GM23338 (cell line): ENCODE measurements around the gene CDH18. TPM values are rescaled to one million over a fixed set of nuclear protein-coding genes. Genes with fewer than 3 reads are reported as not detected.

Experiments
- ATAC-seq: fragments of 200-7000 bp; cut with Tn5 transposase; 3 replicates; pipeline ENCODE4 v1.9.1; 2020
- DNase-seq: peaks from one replicate; pipeline ENCODE4 v3.0.0-alpha.2; 2015; ENCODE audit warnings: low spot score
- H2AFZ ChIP-seq: fragments of 200-600 bp; sonication (generic); 2 replicates; pipeline ENCODE4 v1.8.0; 2016; ENCODE audit warnings: antibody characterized with exemption, mild to moderate bottlenecking, moderate library complexity
- H3F3A ChIP-seq: fragments of 200-600 bp; sonication (generic); replicated peaks from 2 replicates; pipeline ENCODE4 v1.8.0; 2017; ENCODE audit warnings: antibody characterized with exemption, mixed run types, low read depth
- H3K27ac ChIP-seq: fragments of 200-600 bp; sonication (generic); 2 replicates; pipeline ENCODE4 v1.6.1; 2016; ENCODE audit warnings: low read depth
- H3K27me3 ChIP-seq: fragments of 200-600 bp; sonication (generic); 2 replicates; pipeline ENCODE4 v1.8.0; 2016; ENCODE audit warnings: mild to moderate bottlenecking, mixed run types, moderate library complexity; ENCODE audit not compliant: insufficient read depth
- H3K36me3 ChIP-seq: fragments of 200-600 bp; sonication (generic); 2 replicates; pipeline ENCODE4 v1.8.0; 2016; ENCODE audit warnings: mild to moderate bottlenecking; ENCODE audit not compliant: insufficient read depth
- H3K4me1 ChIP-seq: fragments of 200-600 bp; sonication (generic); 2 replicates; pipeline ENCODE4 v1.8.0; 2016; ENCODE audit warnings: mild to moderate bottlenecking, moderate library complexity; ENCODE audit not compliant: insufficient read depth
- H3K4me2 ChIP-seq: fragments of 200-600 bp; sonication (generic); 2 replicates; pipeline ENCODE4 v1.7.1; 2017; ENCODE audit warnings: mixed run types
- H3K4me3 ChIP-seq: fragments of 200-600 bp; sonication (generic); 2 replicates; pipeline ENCODE4 v1.6.1; 2016; ENCODE audit warnings: mixed run types
- H3K79me2 ChIP-seq: fragments of 200-600 bp; sonication (generic); replicated peaks from 2 replicates; pipeline ENCODE4 v1.8.0; 2017; ENCODE audit warnings: mild to moderate bottlenecking; ENCODE audit not compliant: insufficient read depth
- H3K9me2 ChIP-seq: fragments of 200-600 bp; sonication (generic); 2 replicates; pipeline ENCODE4 v1.8.0; 2017; ENCODE audit not compliant: insufficient read depth
- H4K20me1 ChIP-seq: fragments of 200-600 bp; sonication (generic); replicated peaks from 2 replicates; pipeline ENCODE4 v1.8.0; 2017; ENCODE audit warnings: mild to moderate bottlenecking; ENCODE audit not compliant: insufficient read depth
- H3K27ac Mint-ChIP-seq: 2 replicates; pipeline ENCODE4 v1.8.0; 2020; ENCODE audit warnings: inconsistent platforms, mild to moderate bottlenecking, moderate library complexity, mixed read lengths
- H3K27me3 Mint-ChIP-seq: 3 replicates; pipeline ENCODE4 v1.8.0; 2022; ENCODE audit warnings: low read depth, mild to moderate bottlenecking, moderate library complexity, mixed read lengths, inconsistent platforms; ENCODE audit not compliant: insufficient read depth, poor library complexity
- H3K36me3 Mint-ChIP-seq: 3 replicates; pipeline ENCODE4 v1.8.0; 2021; ENCODE audit warnings: low read depth, mild to moderate bottlenecking, inconsistent platforms, moderate library complexity, mixed read lengths
- H3K4me1 Mint-ChIP-seq: 3 replicates; pipeline ENCODE4 v1.8.0; 2020; ENCODE audit warnings: mild to moderate bottlenecking, inconsistent platforms, mixed read lengths
- H3K4me3 Mint-ChIP-seq: 3 replicates; pipeline ENCODE4 v1.8.0; 2021; ENCODE audit warnings: moderate library complexity, mild to moderate bottlenecking, inconsistent platforms, mixed read lengths
- H3K9me3 Mint-ChIP-seq: 3 replicates; pipeline ENCODE4 v1.8.0; 2020; ENCODE audit warnings: moderate library complexity, mild to moderate bottlenecking, inconsistent platforms, mixed read lengths
- CREB1 ChIP-seq: fragments of 250-450 bp; sonication (Bioruptor Pico); IDR thresholded peaks from 2 replicates; pipeline ENCODE4 v1.5.0; 2020; ENCODE audit warnings: low read depth, mild to moderate bottlenecking, moderate library complexity
- CTCF ChIP-seq, 2 experiments: fragments of 200-600 bp in 1 of 2; sonication (generic) in 1 of 2; conservative IDR thresholded peaks; 2 replicates each; pipeline versions ENCODE4 v1.5.1 to v1.6.1; 2016 to 2017; ENCODE audit warnings: antibody characterized with exemption in 2 of 2, low read depth in 2 of 2, mild to moderate bottlenecking in 2 of 2, moderate library complexity in 1 of 2
- ETS1 ChIP-seq: IDR thresholded peaks from 2 replicates; pipeline ENCODE4 v1.6.1; 2016; ENCODE audit warnings: antibody characterized with exemption
- EZH2 ChIP-seq: fragments of 200-600 bp; sonication (generic); IDR thresholded peaks from one replicate; pipeline ENCODE4 v1.8.0; 2017; ENCODE audit warnings: antibody characterized with exemption, mild to moderate bottlenecking, low read depth; ENCODE audit not compliant: unreplicated experiment
- NANOG ChIP-seq: IDR thresholded peaks from 2 replicates; pipeline ENCODE4 v1.6.1; 2016; ENCODE audit warnings: antibody characterized with exemption, borderline replicate concordance
- POLR2AphosphoS5 ChIP-seq: IDR thresholded peaks from 2 replicates; pipeline ENCODE4 v1.6.1; 2016; ENCODE audit warnings: antibody characterized with exemption, low read depth
- REST ChIP-seq: IDR thresholded peaks from one replicate; pipeline ENCODE4 v1.6.1; 2018; ENCODE audit warnings: antibody characterized with exemption; ENCODE audit not compliant: unreplicated experiment
- STAT1 ChIP-seq: IDR thresholded peaks from one replicate; pipeline ENCODE4 v1.6.1; 2016; ENCODE audit warnings: antibody characterized with exemption; ENCODE audit not compliant: unreplicated experiment
- ZNF114 ChIP-seq: fragments of 250-450 bp; sonication (Bioruptor Pico); IDR thresholded peaks from 2 replicates; pipeline ENCODE4 v1.5.0; 2020; ENCODE audit warnings: mild to moderate bottlenecking, moderate library complexity
- ZNF331 ChIP-seq: fragments of 250-450 bp; sonication (Bioruptor Pico); IDR thresholded peaks from 2 replicates; pipeline ENCODE4 v1.5.0; 2020; ENCODE audit warnings: low read depth, mild to moderate bottlenecking, moderate library complexity
- polyA plus RNA-seq: library from polyadenylated mRNA; unstranded; fragments of >200 nt; fragmentation: Nextera tagmentation; extraction: Ambion mirVana; gene quantifications from 2 replicates; pipeline ENCODE4 v1.2.1, GENCODE V29; 2016
- total RNA-seq: library from RNA; depleted of rRNA; stranded (reverse); fragments of >200 nt; shearing (Covaris generic); gene quantifications from 2 replicates; pipeline ENCODE4 v1.2.3, GENCODE V29; 2014

The CDH18 gene
- total and polyA plus RNA-seq, 2 experiments from 2014 or later = 1.3 TPM; not detected in 1

- TF ChIP-seq CTCF (conservative IDR thresholded peaks at IDR 0.05; ENCODE audit: low read depth in 2 of 2) (no peak), EZH2 (no peak), ETS1 (no peak), STAT1 (no peak), POLR2AphosphoS5 (no peak)
Measured at GRCh38 chr5:19615071-19615470, 372.9 kb downstream of the CDH18 start (continued).

- H2AFZ ChIP-seq = no peak overlapping the region
- no peaks in the 10 kb centered on the region for H3F3A ChIP-seq
- Mint-ChIP-seq H3K27me3 (no peaks in the 10 kb centered on the region), H3K27ac (no peak overlapping the region), H3K9me3 (no peaks in the 10 kb centered on the region), H3K4me1 (0 out of 3 replicates have a peak, but pooled peaks cover 2% of the 10 kb centered on the region), H3K36me3 (no peaks in the 10 kb centered on the region), H3K4me3 (no peak overlapping the region)
- H3K4me2 ChIP-seq = no peak overlapping the region
- H3K79me2 ChIP-seq = no peaks in the 10 kb centered on the region
- H4K20me1 ChIP-seq = no peaks in the 10 kb centered on the region
- H3K4me1 ChIP-seq = no peaks in the 10 kb centered on the region
- ATAC-seq (no peak), DNase-seq (peak; percentile 24)
- no peaks in the 10 kb centered on the region for H3K9me2 ChIP-seq
- no peaks in the 10 kb centered on the region for H3K36me3 ChIP-seq
- H3K27me3 ChIP-seq = no peaks in the 10 kb centered on the region
- no peak overlapping the region for H3K4me3 ChIP-seq
- H3K27ac ChIP-seq = no peak overlapping the region
- TF ChIP-seq CREB1 (CRISPR knock-in tag) (no peak), ZNF114 (CRISPR knock-in tag) (no peak), REST (no peak), STAT1 (no peak), ZNF331 (CRISPR knock-in tag) (no peak), NANOG (no peak), CTCF (conservative IDR thresholded peaks at IDR 0.05; ENCODE audit: low read depth in 2 of 2) (peak in 1 of 2 experiments; percentile 47; a peak in 3 of 4 replicates)
Measured at GRCh38 chr5:19608444-19609002, 379.5 kb downstream of the CDH18 start.
